Mucosa of descending colon (tissue), 3 donors: ENCODE data around the gene SLC17A9. TPM values are rescaled to one million over a fixed set of nuclear protein-coding genes. Genes with fewer than 3 reads are reported as not detected.
A peak's percentile ranks its signal among the peaks of the same experiment; 100 is the strongest.

ENCODE experiments used
- ATAC-seq: fragments of 200-7000 bp; cut with Tn5 transposase; one replicate; pipeline ENCODE4 v1.9.1; 2020; ENCODE audit warnings: mild to moderate bottlenecking, moderate library complexity
- DNase-seq, 3 donors: peaks; one replicate each; pipeline ENCODE4 v3.0.0-alpha.2; 2020
- H3K36me3 ChIP-seq: fragments of 200-600 bp; one replicate; pipeline ENCODE4 v1.8.0; 2021; ENCODE audit warnings: low read depth, mild to moderate bottlenecking
- H3K4me1 ChIP-seq: fragments of 200-600 bp; one replicate; pipeline ENCODE4 v1.8.0; 2021; ENCODE audit warnings: low read depth, mild to moderate bottlenecking
- H3K4me3 ChIP-seq: fragments of 200-600 bp; one replicate; pipeline ENCODE4 v1.8.0; 2021; ENCODE audit warnings: mild to moderate bottlenecking
- H3K9me3 ChIP-seq: fragments of 200-600 bp; one replicate; pipeline ENCODE4 v1.8.0; 2021; ENCODE audit warnings: mild to moderate bottlenecking
- CTCF ChIP-seq: fragments of 200-600 bp; IDR thresholded peaks from one replicate; pipeline ENCODE4 v1.8.0; 2022; ENCODE audit warnings: antibody characterized with exemption, mild to moderate bottlenecking
- intact Hi-C, 2 donors: fragments of 100-400 bp; cut with DNase I in 1 of 2; cut with micrococcal nuclease in 1 of 2; formaldehyde crosslinking; loops; one replicate each; pipeline versions ENCODE4 v1.11.0 to v1.11.1; 2022; cut with DNase I, micrococcal nuclease
- total RNA-seq, 3 donors: library from RNA; stranded (reverse); fragmentation: NEBNext Ultra II Directional in 2 of 3; extraction: Animal tissue kit (Norgen Biotek cat#: 25700) in 2 of 3; gene quantifications; one replicate each; pipeline versions ENCODE4 v1.2.1 to v1.2.4, GENCODE V29; 2021 to 2023
- donor health status: DM: no; HTN: no; CAD: no; lungs with moderate emphysema.
- donor health status: DM: no; HTN: no; CAD: no.
- donor health status: DM: no; HTN: yes; CAD: no.

Gene SLC17A9
- total RNA-seq, 3 donors from 2014 or later, result 4.8 to 22.2 (median 6.4) TPM

- H3K9me3 ChIP-seq, result no peaks in the 10 kb centered on the region
- ATAC-seq, result no peak
- peak in 1 of 3 donors; percentile 27 for DNase-seq
- intact Hi-C loops, result no loop called here
- H3K4me3 ChIP-seq, result no peak overlapping the region
- no peaks in the 10 kb centered on the region for H3K4me1 ChIP-seq
- H3K36me3 ChIP-seq, result no peaks in the 10 kb centered on the region
- no peak for TF ChIP-seq CTCF
Measured at GRCh38 chr20:63017826-63018411, 65.4 kb downstream of the SLC17A9 start.

Other genes starting within 250 kb of the SLC17A9 start
- gene NTSR1, start 243.9 kb upstream of the SLC17A9 start, total RNA-seq, result 10 to 100 TPM in 1 of 3 donors, under 1 TPM in 1, not detected in 1; 0.31 to 22.1 TPM
- 10 to 100 TPM in 1 of 3 donors, 1 to 10 TPM in 2; 7.1 to 11.0 (median 8.3) TPM for gene MRGBP, start 156.2 kb upstream of the SLC17A9 start, total RNA-seq
- 10 to 100 TPM; 39.3 to 63.1 (median 48.5) TPM for gene OGFR, start 147.9 kb upstream of the SLC17A9 start, total RNA-seq
- 10 to 100 TPM in 1 of 3 donors, 1 to 10 TPM in 1, under 1 TPM in 1; 0.70 to 12.4 (median 2.3) TPM for gene COL9A3, start 135.7 kb upstream of the SLC17A9 start, total RNA-seq
- 10 to 100 TPM in 1 of 3 donors, 1 to 10 TPM in 2; 4.3 to 13.3 (median 6.6) TPM for gene TCFL5, start 90.9 kb upstream of the SLC17A9 start, total RNA-seq
- 10 to 100 TPM; 53.4 to 72.5 (median 67.4) TPM for gene DIDO1, start 26.2 kb upstream of the SLC17A9 start, total RNA-seq
- 10 to 100 TPM; 32.6 to 37.1 (median 34.2) TPM for gene GID8, start 14.6 kb upstream of the SLC17A9 start, total RNA-seq
- not detected for gene BHLHE23, start 54.3 kb downstream of the SLC17A9 start, total RNA-seq